Measurements from ENCODE around the gene CASP9.

CASP9 gene

GRCh38 chr1:15524021-15524282 lies at the start of gene CASP9:
Gene CASP9 (minus strand): TSS chr1:15524215. CDS start chr1:15524200, 15 bp downstream.
- no peak for DNase-seq

- no peak for DNase-seq
Measured at GRCh38 chr1:15573477-15573876, 49.5 kb upstream of the CASP9 start.

GRCh38 chr1:15571266-15571665 lies 47.3 kb upstream of the CASP9 start:
- no peak for DNase-seq

GRCh38 chr1:15570861-15571260 lies 46.8 kb upstream of the CASP9 start:
- no peak for DNase-seq

GRCh38 chr1:15568387-15569073 lies 44.5 kb upstream of the CASP9 start:
- DNase-seq = no peak

GRCh38 chr1:15559189-15559810 lies 35.3 kb upstream of the CASP9 start:
- no peak for DNase-seq

GRCh38 chr1:15558516-15558915 lies 34.5 kb upstream of the CASP9 start:
- DNase-seq = no peak

- DNase-seq = no peak
Measured at GRCh38 chr1:15557594-15557993, 33.6 kb upstream of the CASP9 start.

GRCh38 chr1:15557008-15557407 lies 33.0 kb upstream of the CASP9 start:
- DNase-seq = no peak

- no peak for DNase-seq
Measured at GRCh38 chr1:15550573-15550972, 26.6 kb upstream of the CASP9 start.

GRCh38 chr1:15546641-15547040 lies 22.6 kb upstream of the CASP9 start:
- DNase-seq = no peak

GRCh38 chr1:15543589-15544568 lies 19.9 kb upstream of the CASP9 start:
- DNase-seq = no peak

GRCh38 chr1:15543251-15543588 lies 19.2 kb upstream of the CASP9 start:
- DNase-seq = no peak

- DNase-seq = no peak
Measured at GRCh38 chr1:15542388-15543250, 18.6 kb upstream of the CASP9 start.

GRCh38 chr1:15541231-15541792 lies 17.3 kb upstream of the CASP9 start:
- no peak for DNase-seq

GRCh38 chr1:15540186-15540585 lies 16.2 kb upstream of the CASP9 start:
- DNase-seq = no peak

GRCh38 chr1:15538771-15539170 lies 14.8 kb upstream of the CASP9 start:
- no peak for DNase-seq

GRCh38 chr1:15531682-15532081 lies 7.7 kb upstream of the CASP9 start:
- no peak for DNase-seq

- DNase-seq = no peak
Measured at GRCh38 chr1:15531003-15531402, 7.0 kb upstream of the CASP9 start.

GRCh38 chr1:15526490-15527339 lies 2.7 kb upstream of the CASP9 start, which contains the start of gene DNAJC16:
Gene DNAJC16 (plus strand): TSS chr1:15526848. CDS start chr1:15529106, 2,258 bp downstream.
- peak; percentile 99 for DNase-seq

- DNase-seq = no peak
Measured at GRCh38 chr1:15526021-15526489, 2.0 kb upstream of the CASP9 start.

Measured in stimulated activated CD4-positive, alpha-beta T cell treated with anti-CD3 and anti-CD28 coated beads, Interleukin-1b, Interleukin-23, amount 100 ng/mL, for 48 hours (primary cell).